NT2/D1 (cell line): ENCODE measurements around the gene CD52.

Experiments used
- DNase-seq: peaks from one replicate; pipeline ENCODE4 v3.0.0-alpha.2; 2011; ENCODE audit warnings: low read depth, low spot score
- H3K27me3 ChIP-seq: 2 replicates; pipeline ENCODE4 v1.6.0; 2011; ENCODE audit warnings: mild to moderate bottlenecking; ENCODE audit not compliant: insufficient read length, insufficient read depth
- H3K36me3 ChIP-seq: 2 replicates; pipeline ENCODE4 v1.6.1; 2011; ENCODE audit warnings: mild to moderate bottlenecking, low read length, mixed read lengths; ENCODE audit not compliant: insufficient read depth, insufficient read length
- H3K4me1 ChIP-seq: 2 replicates; pipeline ENCODE4 v1.5.1; 2011; ENCODE audit not compliant: insufficient read depth, insufficient read length
- H3K4me3 ChIP-seq: 2 replicates; pipeline ENCODE4 v1.5.1; 2011; ENCODE audit warnings: low read depth; ENCODE audit not compliant: insufficient read length
- H3K9ac ChIP-seq: 2 replicates; pipeline ENCODE4 v1.6.0; 2011; ENCODE audit warnings: low read depth; ENCODE audit not compliant: insufficient read length
- H3K9me3 ChIP-seq: 2 replicates; pipeline ENCODE4 v1.5.1; 2011; ENCODE audit warnings: mild to moderate bottlenecking, low read length; ENCODE audit not compliant: insufficient read depth
- SUZ12 ChIP-seq: IDR thresholded peaks from 2 replicates; pipeline ENCODE4 v1.6.1; 2011; ENCODE audit not compliant: insufficient read length, insufficient read depth; ENCODE audit errors: extremely low read depth
- YY1 ChIP-seq: IDR thresholded peaks from 2 replicates; pipeline ENCODE4 v1.6.1; 2011; ENCODE audit not compliant: insufficient read length, insufficient read depth
- ZNF274 ChIP-seq: IDR thresholded peaks from 2 replicates; pipeline ENCODE4 v1.6.1; 2011; ENCODE audit warnings: mild to moderate bottlenecking, low read depth, low read length

Gene CD52

DNA sequence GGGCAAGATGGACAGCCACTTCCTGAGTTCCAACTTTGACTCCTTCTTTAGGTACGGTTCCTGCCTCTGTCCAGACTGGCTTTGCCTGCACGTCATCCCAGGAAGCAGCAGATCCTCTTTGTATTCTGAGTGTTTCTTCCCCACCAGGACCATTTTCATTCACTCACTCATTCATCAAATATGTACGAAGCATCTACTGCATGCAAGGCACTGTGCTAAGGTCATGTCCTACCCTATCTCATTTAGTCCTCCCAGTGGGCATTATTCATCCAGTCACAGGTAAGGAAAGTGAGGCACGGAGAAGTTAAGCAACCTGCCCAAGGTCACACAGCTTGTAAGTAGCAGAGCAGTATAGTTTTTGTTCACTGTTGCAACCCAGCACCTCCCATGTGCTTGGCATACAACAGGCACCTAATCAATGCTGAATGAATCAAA, 22.3 kb downstream of the CD52 start:
- H3K9me3 ChIP-seq: no peaks in the 10 kb centered on the region
- no peak for DNase-seq
- no peak overlapping the region for H3K4me3 ChIP-seq
- TF ChIP-seq ZNF274: no peak
- TF ChIP-seq YY1: no peak
- no peak for TF ChIP-seq SUZ12
- no peak overlapping the region for H3K9ac ChIP-seq
- H3K27me3 ChIP-seq: peaks cover 9% of the 10 kb centered on the region
- H3K36me3 ChIP-seq: no peaks in the 10 kb centered on the region
- peaks cover 21% of the 10 kb centered on the region for H3K4me1 ChIP-seq

DNA sequence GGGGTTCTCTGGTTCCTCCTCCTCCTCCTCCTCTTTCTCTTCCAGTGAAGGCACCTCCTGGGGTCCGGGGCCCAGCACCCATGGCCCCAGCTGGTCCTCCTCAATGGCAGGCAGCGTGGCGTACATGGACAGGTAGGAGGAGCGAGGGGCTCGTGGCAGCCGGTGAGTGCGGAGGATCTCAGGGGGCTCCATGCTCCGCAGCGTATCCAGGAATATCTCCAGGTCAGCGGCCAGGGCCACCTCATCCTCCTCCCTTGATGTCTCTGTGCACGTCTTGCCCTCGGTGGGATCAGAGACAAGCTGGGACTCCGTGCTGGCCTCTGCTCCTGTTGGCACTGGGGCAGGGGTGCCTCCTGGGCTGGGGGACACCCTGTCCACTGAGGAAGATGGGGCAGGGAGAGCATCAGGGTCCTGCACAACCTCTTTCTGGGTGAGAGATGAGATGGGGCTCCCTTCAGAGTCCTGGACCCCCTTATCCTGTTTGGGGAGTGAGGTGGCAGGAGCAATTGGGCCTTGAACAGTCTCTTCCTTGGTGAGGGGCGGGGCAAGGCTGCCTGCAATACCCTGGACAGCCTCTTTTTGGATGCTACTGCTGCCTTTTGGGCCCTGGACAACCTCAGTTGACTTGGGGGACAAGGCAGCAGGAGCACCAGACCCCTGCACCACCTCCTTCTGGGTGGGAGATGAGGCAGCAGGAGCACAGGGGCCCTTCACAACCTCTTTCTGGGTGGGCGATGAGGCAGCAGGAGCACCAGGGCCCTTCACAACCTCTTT, 26.6 kb downstream of the CD52 start:
- no peak for TF ChIP-seq ZNF274
- TF ChIP-seq SUZ12: no peak
- TF ChIP-seq YY1: no peak
- H3K9ac ChIP-seq: no peak overlapping the region
- H3K4me3 ChIP-seq: no peak overlapping the region
- no peaks in the 10 kb centered on the region for H3K27me3 ChIP-seq
- no peaks in the 10 kb centered on the region for H3K36me3 ChIP-seq
- no peak for DNase-seq
- H3K4me1 ChIP-seq: peaks cover 15% of the 10 kb centered on the region
- no peaks in the 10 kb centered on the region for H3K9me3 ChIP-seq

DNA sequence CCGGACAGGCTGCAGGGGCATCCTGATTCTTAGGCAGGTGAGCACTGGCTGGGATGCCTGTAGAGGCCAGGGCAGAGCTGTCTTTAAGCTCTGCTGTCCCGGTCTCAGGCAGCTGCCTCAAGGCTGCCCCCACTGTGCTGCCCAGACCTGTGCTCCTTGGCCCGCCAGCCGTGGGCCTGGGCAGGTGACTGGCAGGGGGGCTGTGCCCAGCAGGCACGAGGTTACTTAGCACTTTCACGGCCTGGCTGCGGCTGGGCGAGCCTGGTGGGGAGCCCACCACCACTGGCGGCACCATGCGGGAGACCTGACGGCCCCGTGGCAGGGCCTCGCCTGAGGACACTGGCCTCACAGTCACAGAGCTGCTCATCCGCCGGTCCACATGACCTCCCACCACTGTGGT, 28.0 kb downstream of the CD52 start:
- TF ChIP-seq ZNF274: no peak
- H3K9ac ChIP-seq: no peak overlapping the region
- no peak overlapping the region for H3K4me3 ChIP-seq

DNA sequence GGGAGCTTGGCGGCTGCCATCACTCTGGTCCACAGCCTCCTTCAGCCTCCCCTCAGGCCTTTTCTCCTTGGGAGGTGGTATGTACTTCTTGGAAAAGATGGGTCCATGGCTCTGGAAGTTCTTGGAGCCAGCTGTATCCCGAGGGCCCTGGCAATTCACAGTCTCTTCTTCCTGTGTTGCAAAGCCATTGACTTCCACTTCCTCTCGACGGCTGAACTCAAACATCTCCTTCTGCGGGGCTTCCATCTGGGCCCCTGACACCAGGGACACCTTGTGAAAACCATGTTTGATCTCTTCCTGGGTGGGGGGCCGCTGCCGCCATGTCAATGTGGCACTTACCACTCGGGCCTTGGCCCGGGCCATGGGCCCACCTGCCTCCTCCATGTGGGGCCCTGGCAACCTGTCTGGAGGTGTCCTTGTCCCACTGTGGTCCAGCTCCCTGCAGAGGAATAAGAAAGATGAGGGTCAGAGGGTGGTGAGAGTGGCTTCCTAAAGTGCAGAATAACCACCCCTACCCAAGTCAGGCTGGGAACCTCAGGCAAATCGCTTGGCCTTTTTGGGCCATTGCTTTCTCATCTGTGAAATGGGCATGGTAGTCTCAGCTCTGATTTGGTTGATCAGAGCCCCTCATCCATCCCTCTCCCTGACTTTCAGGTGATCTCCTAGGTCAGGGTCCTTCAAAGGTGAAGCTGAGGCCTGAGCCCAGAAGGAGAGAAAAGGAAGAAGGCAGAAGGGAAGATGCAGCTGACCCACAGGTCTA, 28.7 kb downstream of the CD52 start:
- DNase-seq: no peak
- no peaks in the 10 kb centered on the region for H3K27me3 ChIP-seq
- no peak for TF ChIP-seq SUZ12
- TF ChIP-seq ZNF274: no peak
- TF ChIP-seq YY1: no peak
- H3K36me3 ChIP-seq: no peaks in the 10 kb centered on the region
- H3K4me3 ChIP-seq: no peak overlapping the region
- H3K9me3 ChIP-seq: no peaks in the 10 kb centered on the region
- H3K4me1 ChIP-seq: peaks cover 25% of the 10 kb centered on the region
- no peak overlapping the region for H3K9ac ChIP-seq

More for the DNA sequence above, 28.0 kb downstream of the CD52 start:
- no peaks in the 10 kb centered on the region for H3K9me3 ChIP-seq
- peaks cover 18% of the 10 kb centered on the region for H3K4me1 ChIP-seq
- H3K27me3 ChIP-seq: no peaks in the 10 kb centered on the region
- DNase-seq: no peak
- H3K36me3 ChIP-seq: no peaks in the 10 kb centered on the region

DNA sequence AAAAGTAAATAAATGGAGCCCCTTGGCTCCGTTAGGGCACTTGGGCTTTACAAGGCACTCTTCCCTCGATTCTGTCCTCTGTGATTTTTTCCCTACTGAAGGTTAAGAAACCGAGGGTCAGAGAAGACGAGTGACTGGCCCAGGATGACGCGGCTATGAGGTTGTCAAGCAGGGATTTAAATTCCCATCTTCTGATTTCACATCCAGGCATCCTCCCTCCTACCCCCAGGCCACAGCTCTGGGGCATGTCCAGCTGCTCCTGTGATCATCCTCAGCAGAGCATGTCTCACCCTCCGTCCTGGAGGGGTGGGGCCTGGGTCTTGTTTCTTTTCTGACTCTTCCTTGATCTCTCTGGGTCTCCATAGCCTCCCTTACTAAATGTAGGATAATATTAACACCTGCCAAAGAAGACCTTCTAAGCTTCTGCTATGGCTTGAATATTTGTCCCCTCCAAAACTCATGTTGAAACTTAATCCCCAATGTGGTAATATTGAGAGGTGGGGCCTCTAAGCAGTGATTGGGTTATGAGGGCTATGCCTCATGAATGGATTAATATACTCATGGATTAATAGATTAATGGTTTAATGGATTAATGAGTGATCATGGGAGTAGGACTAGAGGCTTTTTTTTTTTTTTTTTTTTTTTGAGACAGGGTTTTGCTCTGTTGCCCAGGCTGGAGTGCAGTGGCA, 31.6 kb downstream of the CD52 start:
- TF ChIP-seq SUZ12: no peak
- no peak for TF ChIP-seq ZNF274
- TF ChIP-seq YY1: no peak
- DNase-seq: no peak
- Histone ChIP-seq H3K27me3 (no peaks in the 10 kb centered on the region), H3K9me3 (no peaks in the 10 kb centered on the region), H3K4me1 (peaks cover 43% of the 10 kb centered on the region), H3K36me3 (no peaks in the 10 kb centered on the region), H3K4me3 (no peak overlapping the region), H3K9ac (no peak overlapping the region)

DNA sequence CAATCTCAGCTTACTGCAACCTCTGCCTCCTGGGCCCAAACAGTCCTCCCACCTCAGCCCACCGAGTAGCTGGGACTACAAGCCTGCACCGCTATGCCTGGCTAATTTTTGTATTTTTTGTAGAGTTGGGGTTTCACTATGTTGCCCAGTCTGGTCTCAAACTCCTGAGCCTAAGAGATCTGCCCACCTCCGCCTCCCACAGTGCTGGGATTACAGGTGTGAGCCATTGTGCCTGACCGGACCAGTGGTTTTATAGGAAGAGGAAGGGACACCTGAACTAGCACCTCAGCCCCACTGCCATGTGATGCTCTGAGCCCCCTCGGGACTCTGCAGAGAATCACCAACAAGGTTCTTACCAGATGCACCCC, 32.1 kb downstream of the CD52 start:
- TF ChIP-seq SUZ12: no peak
- TF ChIP-seq YY1: no peak
- TF ChIP-seq ZNF274: no peak
- no peaks in the 10 kb centered on the region for H3K9me3 ChIP-seq
- no peak for DNase-seq
- H3K9ac ChIP-seq: peak overlapping the region; percentile 0
- H3K4me1 ChIP-seq: peaks cover 43% of the 10 kb centered on the region
- no peaks in the 10 kb centered on the region for H3K36me3 ChIP-seq
- no peak overlapping the region for H3K4me3 ChIP-seq
- H3K27me3 ChIP-seq: no peaks in the 10 kb centered on the region

DNA sequence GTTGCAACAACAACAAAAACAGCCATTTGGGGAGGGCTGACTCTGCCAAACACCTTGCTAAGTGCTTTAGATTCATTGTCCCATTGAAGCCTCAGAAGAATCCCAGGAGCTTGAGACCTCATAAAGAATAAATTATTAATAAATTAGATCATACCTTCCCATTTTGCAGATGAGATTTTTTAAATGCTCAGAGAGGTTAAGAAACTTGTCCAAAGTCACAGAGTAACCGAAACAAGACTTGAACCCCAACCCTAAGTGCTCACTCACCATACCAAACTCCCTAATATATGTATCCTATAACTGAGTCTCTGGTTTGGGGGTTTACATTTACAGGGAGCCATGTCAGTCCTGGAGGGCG, 32.6 kb downstream of the CD52 start:
- Histone ChIP-seq H3K9ac (peak overlapping the region; percentile 42), H3K4me1 (peaks cover 43% of the 10 kb centered on the region), H3K4me3 (no peak overlapping the region), H3K9me3 (no peaks in the 10 kb centered on the region), H3K36me3 (no peaks in the 10 kb centered on the region), H3K27me3 (no peaks in the 10 kb centered on the region)
- TF ChIP-seq YY1 (no peak), SUZ12 (no peak), ZNF274 (no peak)
- DNase-seq: no peak
